Endothelial cell of umbilical vein (primary cell): Measurements from ENCODE around the gene SH3BP5. TPM values are rescaled to one million over a fixed set of nuclear protein-coding genes. Genes with fewer than 3 reads are reported as not detected.

ENCODE experiments used
- BruUV-seq: library from RNA; stranded (reverse); fragments of 400-500 nt; replicated peaks from 2 replicates; lab custom pipeline; 2021; lab: Mats Ljungman, UMichigan
- CTCF ChIA-PET: fragments of 300-600, 350-600 bp; sonication (Branson Sonifier 250); formaldehyde crosslinking; loops from one replicate; lab custom pipeline; 2021; ENCODE audit warnings: antibody characterized with exemption, inconsistent platforms; lab: Charles Lee
- POLR2A ChIA-PET: fragments of 300-600, 350-600 bp; sonication (Branson Sonifier 250); formaldehyde crosslinking; loops from one replicate; lab custom pipeline; 2021; ENCODE audit warnings: antibody characterized with exemption, inconsistent platforms; lab: Charles Lee
- DNase-seq: peaks from one replicate; pipeline ENCODE4 v3.0.0-alpha.2; 2011; ENCODE audit warnings: low read depth, low spot score
- FAIRE-seq: peaks from 2 replicates; lab custom pipeline; 2011; peaks lifted over from hg19 to GRCh38; lab: Jason Lieb, UNC
- H2AFZ ChIP-seq: 2 replicates; pipeline ENCODE4 v1.6.0; 2012; ENCODE audit warnings: low read depth, low read length, control low read depth, inconsistent platforms
- H3K27ac ChIP-seq: 2 replicates; pipeline ENCODE4 v1.5.1; 2011; ENCODE audit warnings: low read depth, mild to moderate bottlenecking, control low read depth, low read length, moderate library complexity; ENCODE audit not compliant: insufficient read depth
- H3K27me3 ChIP-seq, 2 experiments: 2 replicates each; pipeline versions ENCODE4 v1.6.0 to v1.6.1; 2011; ENCODE audit warnings: low read length in 2 of 2, mixed read lengths in 1 of 2; ENCODE audit not compliant: control insufficient read depth in 2 of 2, insufficient read depth in 2 of 2
- H3K36me3 ChIP-seq, 2 experiments: 2 replicates in 1 of 2; 3 replicates in 1 of 2; pipeline ENCODE4 v1.5.1; 2011; ENCODE audit warnings: low read length in 2 of 2, mild to moderate bottlenecking in 1 of 2, moderate library complexity in 1 of 2; ENCODE audit not compliant: control insufficient read depth in 2 of 2, insufficient read depth in 2 of 2; ENCODE audit errors: extremely low read depth in 1 of 2
- H3K4me1 ChIP-seq: 3 replicates; pipeline ENCODE4 v1.5.1; 2011; ENCODE audit warnings: mild to moderate bottlenecking, low read length; ENCODE audit not compliant: control insufficient read depth, insufficient read depth; ENCODE audit errors: extremely low read depth
- H3K4me2 ChIP-seq: 2 replicates; pipeline ENCODE4 v1.6.1; 2011; ENCODE audit warnings: low read length, control low read depth, mixed read lengths; ENCODE audit not compliant: insufficient read depth
- H3K4me3 ChIP-seq, 3 experiments: fragments of 200-600 bp in 1 of 3; sonication (generic), shearing (Covaris generic) in 1 of 3; replicated peaks in 1 of 3; 2 replicates each; pipeline ENCODE4 v1.5.1; 2011 to 2016; ENCODE audit warnings: control low read depth in 3 of 3, low read length in 3 of 3, mild to moderate bottlenecking in 2 of 3, inconsistent platforms in 1 of 3, low read depth in 1 of 3, moderate library complexity in 1 of 3; ENCODE audit not compliant: insufficient read depth in 1 of 3
- H3K79me2 ChIP-seq: 2 replicates; pipeline ENCODE4 v1.6.0; 2012; ENCODE audit warnings: low read length, inconsistent platforms; ENCODE audit not compliant: control insufficient read depth, insufficient read depth
- H3K9ac ChIP-seq: replicated peaks from 2 replicates; pipeline ENCODE3; 2011; ENCODE audit warnings: low read length, control low read depth; ENCODE audit not compliant: insufficient read depth; ENCODE audit errors: extremely low read depth
- H3K9me1 ChIP-seq: replicated peaks from 3 replicates; pipeline ENCODE4 v1.6.0; 2011; ENCODE audit warnings: mild to moderate bottlenecking, low read length; ENCODE audit not compliant: control insufficient read depth, insufficient read depth; ENCODE audit errors: extremely low read depth
- H3K9me3 ChIP-seq: replicated peaks from 2 replicates; pipeline ENCODE4 v1.5.1; 2012; ENCODE audit warnings: low read length, inconsistent platforms; ENCODE audit not compliant: control insufficient read depth, insufficient read depth
- H4K20me1 ChIP-seq: replicated peaks from 2 replicates; pipeline ENCODE3; 2011; ENCODE audit warnings: mild to moderate bottlenecking, low read length; ENCODE audit not compliant: control insufficient read depth, insufficient read depth; ENCODE audit errors: extremely low read depth
- CTCF ChIP-seq, 2 donors: IDR thresholded peaks; 1 replicate in 1 of 2; 2 replicates in 1 of 2; pipeline ENCODE4 v1.5.1; 2011; ENCODE audit warnings: low read length in 2 of 2, mild to moderate bottlenecking in 2 of 2, moderate library complexity in 2 of 2, control low read depth in 1 of 2, inconsistent platforms in 1 of 2, low read depth in 1 of 2; ENCODE audit not compliant: insufficient read depth in 1 of 2; ENCODE audit errors: extremely low read depth in 1 of 2
- EZH2 ChIP-seq: IDR thresholded peaks from 2 replicates; pipeline ENCODE4 v1.6.1; 2012; ENCODE audit warnings: borderline replicate concordance, low read depth, mild to moderate bottlenecking, moderate library complexity, low read length, inconsistent platforms; ENCODE audit not compliant: severe bottlenecking
- FOS ChIP-seq: IDR thresholded peaks from 2 replicates; pipeline ENCODE4 v1.6.1; 2011; ENCODE audit warnings: mild to moderate bottlenecking, low read length, moderate library complexity, borderline replicate concordance; ENCODE audit not compliant: insufficient read depth
- GATA2 ChIP-seq: IDR thresholded peaks from 2 replicates; pipeline ENCODE4 v1.7.0; 2011; ENCODE audit warnings: low read depth, mild to moderate bottlenecking, moderate library complexity, mixed read lengths, low read length; ENCODE audit not compliant: insufficient read length, insufficient read depth
- JUN ChIP-seq: IDR thresholded peaks from 2 replicates; pipeline ENCODE4 v1.6.1; 2011; ENCODE audit warnings: borderline replicate concordance, low read depth; ENCODE audit not compliant: insufficient read length, insufficient read depth
- MAX ChIP-seq: IDR thresholded peaks from 2 replicates; pipeline ENCODE4 v1.6.1; 2011; ENCODE audit not compliant: insufficient read depth, insufficient read length
- MYC ChIP-seq: IDR thresholded peaks from one replicate; pipeline ENCODE4 v1.6.1; 2011; ENCODE audit warnings: mild to moderate bottlenecking, low read depth, low read length
- POLR2A ChIP-seq: IDR thresholded peaks from 2 replicates; pipeline ENCODE4 v1.6.1; 2012; ENCODE audit warnings: low read depth, mild to moderate bottlenecking, control low read depth, low read length
- POLR2AphosphoS5 ChIP-seq: IDR thresholded peaks from 2 replicates; pipeline ENCODE4 v1.6.1; 2012; ENCODE audit warnings: low read depth, mild to moderate bottlenecking, control low read depth, low read length, moderate library complexity; ENCODE audit not compliant: insufficient read depth
- dilution Hi-C: fragments of 300-500 bp; cut with MboI; formaldehyde crosslinking; loops from one replicate; pipeline ENCODE4 v1.15.0; 2019; ENCODE audit warnings: low sequenced_read_pairs; ENCODE audit not compliant: extremely low pct_ligation_motif_present
- intact Hi-C: fragments of 100-400 bp; cut with micrococcal nuclease; formaldehyde crosslinking; loops from one replicate; pipeline ENCODE4 v1.10.0; 2022
- polyA plus RNA-seq, 4 experiments: library from polyadenylated mRNA; depleted of rRNA in 3 of 4; stranded (reverse) in 3 of 4; unstranded in 1 of 4; fragments of >200 nt; gene quantifications; 2 replicates each; pipeline versions ENCODE4 v1.2.1 to v1.2.3, GENCODE V29; 2011 to 2012; ENCODE audit warnings: missing spikeins in 1 of 4
- total RNA-seq: library from RNA; stranded (reverse); gene quantifications from 2 replicates; pipeline ENCODE4 v1.2.3, GENCODE V29; 2021

Gene SH3BP5
- total and polyA plus RNA-seq, 2 donors (not counting 3 experiments of a cell fraction or from before 2014, with no cell fraction given), result 35.3 to 76.3 TPM

GRCh38 chr3:15258720-15259119, 73.7 kb downstream of the SH3BP5 start:
- Histone ChIP-seq H3K9me3 (no peaks in the 10 kb centered on the region), H3K9me1 (no peaks in the 10 kb centered on the region), H3K4me1 (no peaks in the 10 kb centered on the region), H3K36me3 (peaks cover 36 to 50% of the 10 kb centered on the region in 2 experiments), H3K27me3 (no peaks in the 10 kb centered on the region), H3K79me2 (peaks cover 7% of the 10 kb centered on the region), H3K4me2 (no peak overlapping the region), H3K27ac (no peak overlapping the region), H4K20me1 (no peaks in the 10 kb centered on the region), H2AFZ (no peak overlapping the region), H3K4me3 (no peak overlapping the region), H3K9ac (no peak overlapping the region)
- dilution Hi-C loops, result no loop called here
- TF ChIP-seq EZH2, result no peak
- no peak for TF ChIP-seq FOS
- TF ChIP-seq MAX, result no peak
- no peak for TF ChIP-seq JUN
- TF ChIP-seq CTCF (IDR thresholded peaks at IDR 0.05; ENCODE audit: extremely low read depth in 1 of 2, insufficient read depth in 1 of 2, low read depth in 1 of 2, low read length in 2 of 2), result no peak
- TF ChIP-seq GATA2, result no peak
- no peak for TF ChIP-seq MYC
- no peak for TF ChIP-seq POLR2A
- no peak for TF ChIP-seq POLR2AphosphoS5
- DNase-seq (no peak), FAIRE-seq (no peak)
- ChIA-PET POLR2A (no interaction called here), CTCF (interaction anchor here (1.3 to 2.1 kb wide), 2 partner anchors 9 to 146 kb away, joined by 7 to 18 read pairs; no protein-coding TSS in a partner anchor)
- intact Hi-C loops, result loop anchor here (5.0 kb wide), 1 partner anchor 151 kb away; no protein-coding TSS in a partner anchor
- no TSS peak for BruUV-seq
